CD14-positive monocyte (primary cell): ENCODE results near the gene MSI2. TPM values are rescaled to one million over a fixed set of nuclear protein-coding genes. Genes with fewer than 3 reads are reported as not detected.

Source experiments
- DNase-seq, 3 donors: peaks; one replicate each; pipeline ENCODE4 v3.0.0-alpha.2; 2011 to 2022
- H2AFZ ChIP-seq: 2 replicates; pipeline ENCODE4 v1.6.0; 2012; ENCODE audit warnings: mild to moderate bottlenecking, low read depth, low read length, inconsistent platforms; ENCODE audit not compliant: insufficient read depth, poor library complexity, severe bottlenecking
- H3K27ac ChIP-seq, 2 donors: 1 replicate in 1 of 2; 2 replicates in 1 of 2; pipeline ENCODE4 v1.5.1; 2012 to 2013; ENCODE audit warnings: low read length in 2 of 2, control low read depth in 1 of 2, inconsistent platforms in 1 of 2, low read depth in 1 of 2, mild to moderate bottlenecking in 1 of 2
- H3K27me3 ChIP-seq, 2 donors: one replicate each; pipeline versions ENCODE4 v1.6.0 to v1.6.1; 2011 to 2013; ENCODE audit warnings: low read length in 2 of 2; ENCODE audit not compliant: control insufficient read depth in 2 of 2, insufficient read depth in 2 of 2
- H3K36me3 ChIP-seq, 2 donors: replicated peaks in 1 of 2; 1 replicate in 1 of 2; 2 replicates in 1 of 2; pipeline versions ENCODE4 v1.5.1 to v1.6.1; 2012 to 2013; ENCODE audit warnings: low read length in 2 of 2, control low read depth in 1 of 2, inconsistent platforms in 1 of 2, mild to moderate bottlenecking in 1 of 2; ENCODE audit not compliant: insufficient read depth in 2 of 2, control insufficient read depth in 1 of 2
- H3K4me1 ChIP-seq, 2 donors: 1 replicate in 1 of 2; 2 replicates in 1 of 2; pipeline versions ENCODE4 v1.5.1 to v1.6.1; 2012 to 2013; ENCODE audit warnings: low read length in 2 of 2, control low read depth in 1 of 2, inconsistent platforms in 1 of 2, mild to moderate bottlenecking in 1 of 2, moderate library complexity in 1 of 2; ENCODE audit not compliant: insufficient read depth in 2 of 2, control insufficient read depth in 1 of 2
- H3K4me2 ChIP-seq: replicated peaks from 2 replicates; pipeline ENCODE3; 2012; ENCODE audit warnings: low read length, moderate library complexity, mild to moderate bottlenecking; ENCODE audit not compliant: poor library complexity, severe bottlenecking; ENCODE audit errors: extremely low read depth
- H3K4me3 ChIP-seq, 3 experiments: fragments of 200-600 bp in 1 of 3; sonication (generic) in 1 of 3; replicated peaks in 1 of 3; 1 replicate in 2 of 3; 2 replicates in 1 of 3; pipeline ENCODE4 v1.5.1; 2011 to 2013; ENCODE audit warnings: low read length in 3 of 3, mild to moderate bottlenecking in 3 of 3, control low read depth in 2 of 3, low read depth in 2 of 3, inconsistent platforms in 1 of 3, moderate library complexity in 1 of 3
- H3K79me2 ChIP-seq: 2 replicates; pipeline ENCODE4 v1.6.0; 2012; ENCODE audit warnings: mild to moderate bottlenecking, control low read depth, inconsistent platforms, low read length, moderate library complexity; ENCODE audit not compliant: insufficient read depth
- H3K9ac ChIP-seq: 2 replicates; pipeline ENCODE4 v1.6.0; 2017; ENCODE audit warnings: low read length, mild to moderate bottlenecking; ENCODE audit not compliant: insufficient read depth, poor library complexity, severe bottlenecking
- H3K9me3 ChIP-seq, 2 donors: replicated peaks in 1 of 2; 1 replicate in 1 of 2; 2 replicates in 1 of 2; pipeline versions ENCODE4 v1.5.1 to v1.6.1; 2012 to 2013; ENCODE audit warnings: low read length in 2 of 2, control low read depth in 1 of 2; ENCODE audit not compliant: control insufficient read depth in 1 of 2, insufficient read depth in 1 of 2
- H4K20me1 ChIP-seq: 2 replicates; pipeline ENCODE4 v1.6.0; 2012; ENCODE audit warnings: mild to moderate bottlenecking, low read length, control low read depth, moderate library complexity; ENCODE audit not compliant: insufficient read depth
- H3K27ac Mint-ChIP-seq, 7 donors: one replicate each; pipeline ENCODE4 v1.8.0; 2020; ENCODE audit warnings: mild to moderate bottlenecking in 7 of 7, mixed read lengths in 7 of 7, moderate library complexity in 6 of 7, inconsistent platforms in 2 of 7
- H3K27me3 Mint-ChIP-seq, 3 donors: one replicate each; pipeline ENCODE4 v1.8.0; 2021 to 2022; ENCODE audit warnings: low read depth in 3 of 3, mild to moderate bottlenecking in 3 of 3, mixed read lengths in 3 of 3, moderate library complexity in 3 of 3, inconsistent platforms in 1 of 3
- H3K36me3 Mint-ChIP-seq, 2 donors: one replicate each; pipeline ENCODE4 v1.8.0; 2020; ENCODE audit warnings: mixed read lengths in 2 of 2, inconsistent platforms in 1 of 2, mild to moderate bottlenecking in 1 of 2
- H3K4me1 Mint-ChIP-seq: one replicate; pipeline ENCODE4 v1.8.0; 2020; ENCODE audit warnings: mild to moderate bottlenecking, mixed read lengths
- H3K4me3 Mint-ChIP-seq, 2 donors: one replicate each; pipeline ENCODE4 v1.8.0; 2020; ENCODE audit warnings: mild to moderate bottlenecking in 2 of 2, mixed read lengths in 2 of 2, moderate library complexity in 1 of 2
- H3K9me3 Mint-ChIP-seq, 7 donors: one replicate each; pipeline ENCODE4 v1.8.0; 2020 to 2022; ENCODE audit warnings: mixed read lengths in 7 of 7, mild to moderate bottlenecking in 6 of 7, moderate library complexity in 6 of 7, inconsistent platforms in 2 of 7
- CTCF ChIP-seq: fragments of 200-600 bp; IDR thresholded peaks from one replicate; pipeline ENCODE4 v1.8.0; 2022; ENCODE audit warnings: antibody characterized with exemption, mild to moderate bottlenecking
- WGBS: methylation state at CpG from one replicate; pipeline ENCODE4 v1.1.5; 2013; ENCODE audit warnings: missing lambda C conversion rate; ENCODE audit not compliant: insufficient coverage; 5-methylcytosine and 5-hydroxymethylcytosine counted together
- intact Hi-C, 2 donors: fragments of 100-400 bp; cut with micrococcal nuclease; formaldehyde crosslinking; loops; one replicate each; pipeline versions ENCODE4 v1.15.0 to v1.15.1; 2023
- polyA plus RNA-seq, 3 donors: library from polyadenylated mRNA; depleted of rRNA in 1 of 3; unstranded in 2 of 3; stranded (reverse) in 1 of 3; fragments of 300-500 nt in 2 of 3; fragments of >200 nt in 1 of 3; fragmentation: Illumina TruSeq in 2 of 3; gene quantifications; 1 replicate in 2 of 3; 2 replicates in 1 of 3; pipeline ENCODE4 v1.2.3, GENCODE V29; 2012 to 2021

The MSI2 gene
- polyA plus RNA-seq, 3 donors: 0.20 to 6.6 (median 0.37) TPM

GRCh38 chr17:57601143-57601735 is 344.9 kb downstream of the MSI2 start:
- Histone ChIP-seq H3K4me3 (no peak overlapping the region), H3K27me3 (no peaks in the 10 kb centered on the region), H3K36me3 (no peaks in the 10 kb centered on the region), H3K4me1 (peaks cover 46 to 61% of the 10 kb centered on the region in 2 donors), H3K27ac (no peak overlapping the region), H3K79me2 (no peaks in the 10 kb centered on the region), H3K4me2 (no peak overlapping the region), H2AFZ (no peak overlapping the region), H3K9me3 (no peaks in the 10 kb centered on the region), H3K9ac (no peak overlapping the region), H4K20me1 (no peaks in the 10 kb centered on the region)
- WGBS: 92% methylated on average over 11 of the region's 13 CpGs
- DNase-seq: no peak
- Mint-ChIP-seq H3K4me3 (no peak overlapping the region), H3K27ac (no peak overlapping the region), H3K27me3 (peaks cover 0 to 5% (median 1%) of the 10 kb centered on the region in 3 donors), H3K4me1 (peaks cover 63% of the 10 kb centered on the region), H3K36me3 (peaks cover 0 to 5% of the 10 kb centered on the region in 2 donors), H3K9me3 (peaks cover 0 to 1% (median 0%) of the 10 kb centered on the region in 7 donors)
- TF ChIP-seq CTCF: no peak
- intact Hi-C loops: no loop called here

DNA sequence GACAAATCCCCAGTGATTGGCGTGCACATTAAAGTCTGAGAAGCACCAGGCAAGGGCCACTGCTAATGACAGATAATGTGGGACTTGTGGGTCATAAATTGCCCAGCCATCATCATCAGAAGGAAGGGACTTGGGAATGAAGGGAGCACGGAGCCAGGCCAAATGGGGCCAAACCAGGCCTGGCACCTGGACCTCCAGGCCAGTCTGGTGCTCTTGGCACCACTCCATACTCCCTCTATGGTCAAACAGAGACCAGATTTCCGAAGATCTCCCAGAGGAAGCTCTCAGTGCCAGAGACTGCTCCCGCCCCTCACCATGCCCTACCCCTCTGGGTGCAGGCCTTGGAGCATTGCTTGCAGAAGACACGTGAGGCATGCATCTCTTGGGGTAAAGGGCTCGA is 346.6 kb downstream of the MSI2 start:
- Mint-ChIP-seq H3K36me3 (peaks cover 0 to 10% of the 10 kb centered on the region in 2 donors), H3K27me3 (peaks cover 0 to 2% (median 0%) of the 10 kb centered on the region in 3 donors), H3K4me1 (peaks cover 64% of the 10 kb centered on the region), H3K4me3 (no peak overlapping the region), H3K27ac (no peak overlapping the region), H3K9me3 (peaks cover 0 to 1% (median 0%) of the 10 kb centered on the region in 7 donors)
- Histone ChIP-seq H3K27me3 (no peaks in the 10 kb centered on the region), H3K9ac (no peak overlapping the region), H3K9me3 (no peaks in the 10 kb centered on the region), H3K27ac (no peak overlapping the region), H3K79me2 (no peaks in the 10 kb centered on the region), H4K20me1 (no peaks in the 10 kb centered on the region), H3K36me3 (no peaks in the 10 kb centered on the region), H2AFZ (no peak overlapping the region), H3K4me1 (peaks cover 44 to 58% of the 10 kb centered on the region in 2 donors), H3K4me3 (no peak overlapping the region), H3K4me2 (no peak overlapping the region)
- 100% methylated on average over 5 of the region's 6 CpGs for WGBS
- intact Hi-C loops: no loop called here
- DNase-seq: no peak
- no peak for TF ChIP-seq CTCF
